SK-N-SH treated with all-trans-retinoic acid at 6 μM for 48 hours (cell line): ENCODE measurements around the gene STING1.

Experiments used
- ATAC-seq: fragments of 200-7000 bp; cut with Tn5 transposase; 3 replicates; pipeline ENCODE4 v1.9.1; 2020; ENCODE audit warnings: mild to moderate bottlenecking, moderate library complexity
- ARNTL ChIP-seq: fragments of 450-650 bp; formaldehyde crosslinking; IDR thresholded peaks from 2 replicates; pipeline ENCODE4 v1.5.0; 2020; ENCODE audit warnings: low read depth, mild to moderate bottlenecking, moderate library complexity, borderline replicate concordance
- BACH2 ChIP-seq: fragments of 250-450 bp; sonication (Bioruptor Pico); IDR thresholded peaks from 2 replicates; pipeline ENCODE4 v1.9.0; 2021; ENCODE audit warnings: mild to moderate bottlenecking, borderline replicate concordance
- ESRRG ChIP-seq: fragments of 250-450 bp; sonication (Bioruptor Pico); IDR thresholded peaks from 2 replicates; pipeline ENCODE4 v1.6.1; 2021; ENCODE audit warnings: mild to moderate bottlenecking
- GLIS3 ChIP-seq: fragments of 250-450 bp; sonication (Bioruptor Pico); IDR thresholded peaks from 2 replicates; pipeline ENCODE4 v1.5.0; 2020; ENCODE audit warnings: mild to moderate bottlenecking, moderate library complexity
- ISL1 ChIP-seq: fragments of 250-450 bp; sonication (Bioruptor Pico); IDR thresholded peaks from 2 replicates; pipeline ENCODE4 v2.1.2; 2022; ENCODE audit warnings: mild to moderate bottlenecking, moderate library complexity
- PPARA ChIP-seq: fragments of 250-450 bp; sonication (Bioruptor Pico); IDR thresholded peaks from 2 replicates; pipeline ENCODE4 v1.5.0; 2020; ENCODE audit warnings: mild to moderate bottlenecking, borderline replicate concordance
- SNAI2 ChIP-seq: fragments of 250-450 bp; sonication (Bioruptor Pico); IDR thresholded peaks from 2 replicates; pipeline ENCODE4 v1.5.0; 2020; ENCODE audit warnings: mild to moderate bottlenecking, moderate library complexity
- ZC3H10 ChIP-seq: fragments of 250-450 bp; sonication (Bioruptor Pico); IDR thresholded peaks from 2 replicates; pipeline ENCODE4 v1.5.1; 2021; ENCODE audit warnings: mild to moderate bottlenecking, moderate library complexity
- ZFP3 ChIP-seq: fragments of 250-450 bp; sonication (Bioruptor Pico); IDR thresholded peaks from 2 replicates; pipeline ENCODE4 v1.5.0; 2020; ENCODE audit warnings: mild to moderate bottlenecking, moderate library complexity
- ZFP30 ChIP-seq: fragments of 450-650 bp; formaldehyde crosslinking; IDR thresholded peaks from 2 replicates; pipeline ENCODE4 v1.5.0; 2022; ENCODE audit warnings: mild to moderate bottlenecking, moderate library complexity
- ZNF565 ChIP-seq: fragments of 450-650 bp; formaldehyde crosslinking; conservative IDR thresholded peaks from 2 replicates; pipeline ENCODE4 v1.5.0; 2020; ENCODE audit warnings: low read depth, mild to moderate bottlenecking, moderate library complexity
- ZNF8 ChIP-seq: fragments of 450-650 bp; formaldehyde crosslinking; IDR thresholded peaks from 2 replicates; pipeline ENCODE4 v1.5.0; 2020; ENCODE audit warnings: mild to moderate bottlenecking, moderate library complexity
- TF ChIP-seq, protein P1 (sequence below): fragments of 250-450 bp; sonication (Bioruptor Pico); IDR thresholded peaks from 2 replicates; pipeline ENCODE4 v1.5.1; 2020; ENCODE audit warnings: low read depth, mild to moderate bottlenecking, moderate library complexity
- TF ChIP-seq, protein P2 (sequence below): fragments of 250-450 bp; sonication (Bioruptor Pico); IDR thresholded peaks from 2 replicates; pipeline ENCODE4 v1.5.0; 2020; ENCODE audit warnings: mild to moderate bottlenecking, moderate library complexity
- TF ChIP-seq, protein P3 (sequence below): fragments of 250-450 bp; sonication (Bioruptor Pico); IDR thresholded peaks from 2 replicates; pipeline ENCODE4 v1.8.0; 2020; ENCODE audit warnings: mild to moderate bottlenecking, moderate library complexity, borderline replicate concordance

The STING1 gene

DNA sequence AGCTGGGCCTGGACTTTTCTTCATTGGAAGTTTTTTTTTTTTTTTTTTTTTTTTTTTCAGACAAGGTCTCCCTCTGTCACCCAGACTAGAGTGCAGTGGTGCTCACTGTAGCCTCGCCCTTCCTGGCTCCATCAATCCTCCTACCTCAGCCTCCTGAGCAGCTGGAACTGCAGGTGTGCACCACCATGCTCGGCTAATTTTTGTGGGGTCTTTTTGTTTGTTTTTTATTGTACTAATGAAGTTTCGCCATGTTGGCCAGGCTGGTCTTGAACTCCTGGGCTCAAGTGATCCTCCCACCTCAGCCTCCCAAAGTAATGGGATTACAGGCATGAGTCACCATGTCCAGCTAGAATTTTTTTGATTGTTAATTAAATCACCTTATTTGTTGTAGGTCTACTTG, 46.9 kb downstream of the STING1 start (continued):
- TF ChIP-seq, protein P1, sequence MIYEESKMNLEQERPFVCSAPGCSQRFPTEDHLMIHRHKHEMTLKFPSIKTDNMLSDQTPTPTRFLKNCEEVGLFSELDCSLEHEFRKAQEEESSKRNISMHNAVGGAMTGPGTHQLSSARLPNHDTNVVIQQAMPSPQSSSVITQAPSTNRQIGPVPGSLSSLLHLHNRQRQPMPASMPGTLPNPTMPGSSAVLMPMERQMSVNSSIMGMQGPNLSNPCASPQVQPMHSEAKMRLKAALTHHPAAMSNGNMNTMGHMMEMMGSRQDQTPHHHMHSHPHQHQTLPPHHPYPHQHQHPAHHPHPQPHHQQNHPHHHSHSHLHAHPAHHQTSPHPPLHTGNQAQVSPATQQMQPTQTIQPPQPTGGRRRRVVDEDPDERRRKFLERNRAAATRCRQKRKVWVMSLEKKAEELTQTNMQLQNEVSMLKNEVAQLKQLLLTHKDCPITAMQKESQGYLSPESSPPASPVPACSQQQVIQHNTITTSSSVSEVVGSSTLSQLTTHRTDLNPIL (CRISPR knock-in tag), result no peak
- no peak for TF ChIP-seq ARNTL
- TF ChIP-seq GLIS3 (CRISPR knock-in tag), result no peak
- no peak for TF ChIP-seq SNAI2
- TF ChIP-seq ISL1 (CRISPR knock-in tag), result no peak

- ATAC-seq, result no peak
- no peak for TF ChIP-seq ZNF8 (CRISPR knock-in tag)
- TF ChIP-seq ISL1 (CRISPR knock-in tag), result no peak
- no peak for TF ChIP-seq PPARA (CRISPR knock-in tag)
- TF ChIP-seq, protein P2, sequence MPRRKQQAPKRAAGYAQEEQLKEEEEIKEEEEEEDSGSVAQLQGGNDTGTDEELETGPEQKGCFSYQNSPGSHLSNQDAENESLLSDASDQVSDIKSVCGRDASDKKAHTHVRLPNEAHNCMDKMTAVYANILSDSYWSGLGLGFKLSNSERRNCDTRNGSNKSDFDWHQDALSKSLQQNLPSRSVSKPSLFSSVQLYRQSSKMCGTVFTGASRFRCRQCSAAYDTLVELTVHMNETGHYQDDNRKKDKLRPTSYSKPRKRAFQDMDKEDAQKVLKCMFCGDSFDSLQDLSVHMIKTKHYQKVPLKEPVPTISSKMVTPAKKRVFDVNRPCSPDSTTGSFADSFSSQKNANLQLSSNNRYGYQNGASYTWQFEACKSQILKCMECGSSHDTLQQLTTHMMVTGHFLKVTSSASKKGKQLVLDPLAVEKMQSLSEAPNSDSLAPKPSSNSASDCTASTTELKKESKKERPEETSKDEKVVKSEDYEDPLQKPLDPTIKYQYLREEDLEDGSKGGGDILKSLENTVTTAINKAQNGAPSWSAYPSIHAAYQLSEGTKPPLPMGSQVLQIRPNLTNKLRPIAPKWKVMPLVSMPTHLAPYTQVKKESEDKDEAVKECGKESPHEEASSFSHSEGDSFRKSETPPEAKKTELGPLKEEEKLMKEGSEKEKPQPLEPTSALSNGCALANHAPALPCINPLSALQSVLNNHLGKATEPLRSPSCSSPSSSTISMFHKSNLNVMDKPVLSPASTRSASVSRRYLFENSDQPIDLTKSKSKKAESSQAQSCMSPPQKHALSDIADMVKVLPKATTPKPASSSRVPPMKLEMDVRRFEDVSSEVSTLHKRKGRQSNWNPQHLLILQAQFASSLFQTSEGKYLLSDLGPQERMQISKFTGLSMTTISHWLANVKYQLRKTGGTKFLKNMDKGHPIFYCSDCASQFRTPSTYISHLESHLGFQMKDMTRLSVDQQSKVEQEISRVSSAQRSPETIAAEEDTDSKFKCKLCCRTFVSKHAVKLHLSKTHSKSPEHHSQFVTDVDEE (CRISPR knock-in tag), result no peak
- TF ChIP-seq BACH2 (CRISPR knock-in tag), result no peak
- TF ChIP-seq ESRRG, result no peak
- TF ChIP-seq, protein P1 (CRISPR knock-in tag), result no peak
- no peak for TF ChIP-seq ZFP30
- TF ChIP-seq ZFP3 (CRISPR knock-in tag), result no peak
- TF ChIP-seq ZC3H10 (CRISPR knock-in tag), result no peak
Observed at GRCh38 chr5:139431706-139432105, 50.9 kb downstream of the STING1 start.

GRCh38 chr5:139430015-139430414, 52.5 kb downstream of the STING1 start:
- no peak for ATAC-seq

GRCh38 chr5:139426203-139426885, 56.2 kb downstream of the STING1 start:
- no peak for TF ChIP-seq BACH2 (CRISPR knock-in tag)
- TF ChIP-seq, all 23 proteins: peak for 0
- ATAC-seq, result peak; percentile 48; the same call in 2 of the 3 replicates

More at GRCh38 chr5:139430015-139430414, 52.5 kb downstream of the STING1 start:
- TF ChIP-seq ESRRG (no peak), ISL1 (CRISPR knock-in tag) (no peak), ZFP3 (CRISPR knock-in tag) (no peak), ZNF565 (CRISPR knock-in tag) (no peak), ZNF8 (CRISPR knock-in tag) (no peak)
- TF ChIP-seq, protein P3, sequence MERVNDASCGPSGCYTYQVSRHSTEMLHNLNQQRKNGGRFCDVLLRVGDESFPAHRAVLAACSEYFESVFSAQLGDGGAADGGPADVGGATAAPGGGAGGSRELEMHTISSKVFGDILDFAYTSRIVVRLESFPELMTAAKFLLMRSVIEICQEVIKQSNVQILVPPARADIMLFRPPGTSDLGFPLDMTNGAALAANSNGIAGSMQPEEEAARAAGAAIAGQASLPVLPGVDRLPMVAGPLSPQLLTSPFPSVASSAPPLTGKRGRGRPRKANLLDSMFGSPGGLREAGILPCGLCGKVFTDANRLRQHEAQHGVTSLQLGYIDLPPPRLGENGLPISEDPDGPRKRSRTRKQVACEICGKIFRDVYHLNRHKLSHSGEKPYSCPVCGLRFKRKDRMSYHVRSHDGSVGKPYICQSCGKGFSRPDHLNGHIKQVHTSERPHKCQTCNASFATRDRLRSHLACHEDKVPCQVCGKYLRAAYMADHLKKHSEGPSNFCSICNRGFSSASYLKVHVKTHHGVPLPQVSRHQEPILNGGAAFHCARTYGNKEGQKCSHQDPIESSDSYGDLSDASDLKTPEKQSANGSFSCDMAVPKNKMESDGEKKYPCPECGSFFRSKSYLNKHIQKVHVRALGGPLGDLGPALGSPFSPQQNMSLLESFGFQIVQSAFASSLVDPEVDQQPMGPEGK, result no peak
